A549 (cell line): ENCODE data around the gene SPIRE2. TPM values are rescaled to one million over a fixed set of nuclear protein-coding genes. Genes with fewer than 3 reads are reported as not detected.
A peak's percentile ranks its signal among the peaks of the same experiment; 100 is the strongest.
"Not testable (repeated sequence)": the region's sequence is repeated elsewhere in the genome, so short reads cannot be mapped to it uniquely, and the experiment has no call there.

Source experiments
- ATAC-seq, 2 experiments: fragments of 200-7000 bp in 1 of 2; fragments of >200 bp in 1 of 2; cut with Nextera tagmentation in 1 of 2; cut with Tn5 transposase in 1 of 2; 3 replicates each; pipeline versions ENCODE4 v1.8.0 to v1.9.1; 2018 to 2020; ENCODE audit warnings: mild to moderate bottlenecking in 1 of 2, moderate library complexity in 1 of 2
- CTCF ChIA-PET: fragments of 300-600 bp; sonication (Branson Sonifier 250); formaldehyde crosslinking; extraction: SDS; loops from one replicate; lab custom pipeline; 2021; ENCODE audit warnings: antibody characterized with exemption, inconsistent platforms; lab: Yijun Ruan, JAX
- POLR2A ChIA-PET: fragments of 350-600 bp; formaldehyde crosslinking; extraction: SDS; loops from one replicate; lab custom pipeline; 2021; ENCODE audit warnings: antibody characterized with exemption, inconsistent platforms; lab: Yijun Ruan, JAX
- DNase-seq, 2 experiments: peaks; one replicate each; pipeline versions ENCODE4 v3.0.0 to v3.0.0-alpha.2; 2011 to 2016; ENCODE audit warnings: low read depth in 1 of 2, low spot score in 1 of 2
- FAIRE-seq: peaks from 2 replicates; lab custom pipeline; 2011; peaks lifted over from hg19 to GRCh38; lab: Jason Lieb, UNC
- H3K27ac ChIP-seq, 2 experiments: fragments of >200 bp; sonication (Bioruptor Twin); formaldehyde crosslinking; 3 replicates each; pipeline ENCODE4 v1.5.1; 2016 to 2017
- H3K4me1 ChIP-seq: fragments of >200 bp; sonication (Bioruptor Twin); formaldehyde crosslinking; 3 replicates; pipeline ENCODE4 v1.6.1; 2016
- H3K4me2 ChIP-seq: fragments of >200 bp; sonication (Bioruptor Twin); formaldehyde crosslinking; 3 replicates; pipeline ENCODE4 v1.6.1; 2016
- H3K4me3 ChIP-seq: fragments of >200 bp; sonication (Bioruptor Twin); formaldehyde crosslinking; 3 replicates; pipeline ENCODE4 v1.5.1; 2016
- H3K9me3 ChIP-seq: fragments of >200 bp; sonication (Bioruptor Twin); formaldehyde crosslinking; 3 replicates; pipeline ENCODE4 v1.6.1; 2016
- BHLHE40 ChIP-seq: IDR thresholded peaks from 2 replicates; pipeline ENCODE4 v1.6.1; 2012; ENCODE audit warnings: low read depth, low read length, inconsistent platforms
- CBX8 ChIP-seq: fragments of 200-600 bp; sonication (generic); IDR thresholded peaks from 2 replicates; pipeline ENCODE4 v1.6.1; 2016
- CEBPB ChIP-seq, 2 experiments: fragments of >200 bp in 1 of 2; sonication (Bioruptor Twin) in 1 of 2; formaldehyde crosslinking in 1 of 2; IDR thresholded peaks; 2 replicates each; pipeline ENCODE4 v1.6.1; 2012 to 2016
- CHD2 ChIP-seq: fragments of 150-350 bp; IDR thresholded peaks from 2 replicates; pipeline ENCODE4 v1.6.1; 2014; ENCODE audit warnings: low read length; ENCODE audit not compliant: partially characterized antibody
- E2F6 ChIP-seq: IDR thresholded peaks from 2 replicates; pipeline ENCODE4 v1.6.1; 2012; ENCODE audit warnings: low read depth, borderline replicate concordance
- EHMT2 ChIP-seq: fragments of 200-600 bp; sonication (generic); IDR thresholded peaks from 2 replicates; pipeline ENCODE4 v1.6.1; 2016; ENCODE audit warnings: antibody characterized with exemption, low read depth, mild to moderate bottlenecking, moderate library complexity
- ELK1 ChIP-seq: fragments of 150-350 bp; IDR thresholded peaks from 2 replicates; pipeline ENCODE4 v1.6.1; 2014; ENCODE audit warnings: low read depth, mild to moderate bottlenecking, low read length
- EP300 ChIP-seq, 2 experiments: fragments of >200 bp; sonication (Bioruptor Twin); formaldehyde crosslinking; IDR thresholded peaks; 2 replicates in 1 of 2; 3 replicates in 1 of 2; pipeline ENCODE4 v1.6.1; 2016 to 2017
- FOSL2 ChIP-seq, 2 experiments: fragments of 450-650 bp in 1 of 2; fragments of >200 bp in 1 of 2; sonication (Bioruptor Twin) in 1 of 2; formaldehyde crosslinking; IDR thresholded peaks; 2 replicates each; pipeline versions ENCODE4 v1.5.0 to v1.6.1; 2016 to 2020; ENCODE audit warnings: mild to moderate bottlenecking in 1 of 2, moderate library complexity in 1 of 2
- FOXS1 ChIP-seq: fragments of 250-450 bp; sonication (Bioruptor Pico); IDR thresholded peaks from 2 replicates; pipeline ENCODE4 v1.5.0; 2020; ENCODE audit warnings: mild to moderate bottlenecking, moderate library complexity
- GATA3 ChIP-seq: IDR thresholded peaks from 2 replicates; pipeline ENCODE4 v1.6.1; 2012; ENCODE audit warnings: borderline replicate concordance
- HOXB13 ChIP-seq: fragments of 250-450 bp; sonication (Bioruptor Pico); IDR thresholded peaks from 2 replicates; pipeline ENCODE4 v1.5.0; 2020; ENCODE audit warnings: low read depth, mild to moderate bottlenecking, moderate library complexity
- HOXB5 ChIP-seq: fragments of 250-450 bp; sonication (Bioruptor Pico); IDR thresholded peaks from 2 replicates; pipeline ENCODE4 v1.5.0; 2020; ENCODE audit warnings: mild to moderate bottlenecking, moderate library complexity
- MAFK ChIP-seq: fragments of 450-650 bp; IDR thresholded peaks from 2 replicates; pipeline ENCODE4 v1.6.1; 2014; ENCODE audit not compliant: partially characterized antibody
- MAZ ChIP-seq: fragments of 150-350 bp; IDR thresholded peaks from 2 replicates; pipeline ENCODE4 v1.6.1; 2014; ENCODE audit warnings: antibody characterized with exemption, low read depth, low read length, borderline replicate concordance
- POLR2AphosphoS2 ChIP-seq: conservative IDR thresholded peaks from 2 replicates; pipeline ENCODE4 v1.6.1; 2012; ENCODE audit warnings: low read length, improper control_type of control experiment, inconsistent platforms
- RCOR1 ChIP-seq: fragments of 150-350 bp; IDR thresholded peaks from 2 replicates; pipeline ENCODE4 v1.6.1; 2014; ENCODE audit warnings: antibody characterized with exemption, low read length, low read depth
- RFX5 ChIP-seq: fragments of 450-650 bp; IDR thresholded peaks from 2 replicates; pipeline ENCODE4 v1.7.1; 2014; ENCODE audit warnings: antibody characterized with exemption, mild to moderate bottlenecking, moderate library complexity
- TFCP2L1 ChIP-seq: fragments of 250-450 bp; sonication (Bioruptor Pico); IDR thresholded peaks from 2 replicates; pipeline ENCODE4 v1.5.0; 2021; ENCODE audit warnings: mild to moderate bottlenecking
- WGBS: methylation state at CpG from one replicate; pipeline ENCODE4 v1.1.6; 2017; ENCODE audit errors: missing lambda C conversion rate; 5-methylcytosine and 5-hydroxymethylcytosine counted together
- polyA plus RNA-seq, 4 experiments: library from polyadenylated mRNA; depleted of rRNA in 3 of 4; stranded (reverse); fragments of >200 nt; fragmentation: RNase III in 1 of 4; extraction: RNeasy Plus Mini Kit Qiagen cat#74134 plus additional on column Dnase treatment in 1 of 4; gene quantifications; 2 replicates in 3 of 4; 3 replicates in 1 of 4; pipeline ENCODE4 v1.2.3, GENCODE V29; 2011 to 2017

SPIRE2 gene
- polyA plus RNA-seq, 2 of the 4 experiments (the other 2 are of a cell fraction) = 6.0 to 9.9 TPM

- FAIRE-seq, ATAC-seq, CTCF ChIA-PET, H3K4me3 ChIP-seq, H3K27ac ChIP-seq, H3K4me1 ChIP-seq, H3K4me2 ChIP-seq, POLR2A ChIA-PET, DNase-seq, H3K9me3 ChIP-seq: not testable (repeated sequence)
- TF ChIP-seq CEBPB (IDR thresholded peaks at IDR 0.05) = peak; percentile 38 to 60; a peak in 3 of 4 replicates
- 87% methylated on average over 15 of the region's 16 CpGs for WGBS
Observed at GRCh38 chr16:89806589-89807193, 21.6 kb upstream of the SPIRE2 start.

GRCh38 chr16:89808475-89808874 is 19.8 kb upstream of the SPIRE2 start:
- WGBS = 87% methylated on average over 3 of the region's 4 CpGs
- H3K4me3 ChIP-seq = no peak overlapping the region
- ChIA-PET CTCF (interaction anchor here (1.5 kb wide), 1 partner anchor 52 kb away, joined by 4 read pairs; no protein-coding TSS in a partner anchor), POLR2A (no interaction called here)
- H3K4me1 ChIP-seq = no peaks in the 10 kb centered on the region
- FAIRE-seq (no peak), ATAC-seq (no peak)
- no peaks in the 10 kb centered on the region for H3K9me3 ChIP-seq
- H3K4me2 ChIP-seq = no peak overlapping the region
- TF ChIP-seq EHMT2 = no peak
- TF ChIP-seq MAZ = no peak
- TF ChIP-seq CHD2 = no peak
- no peak for TF ChIP-seq FOXS1 (CRISPR knock-in tag)
- no peak for TF ChIP-seq TFCP2L1 (CRISPR knock-in tag)
- no peak for TF ChIP-seq BHLHE40
- no peak for TF ChIP-seq EP300 (IDR thresholded peaks at IDR 0.05)
- TF ChIP-seq HOXB5 (CRISPR knock-in tag) = no peak
- TF ChIP-seq CBX8 = no peak
- no peak for TF ChIP-seq CEBPB (IDR thresholded peaks at IDR 0.05)
- TF ChIP-seq POLR2AphosphoS2 = no peak
- no peak for TF ChIP-seq HOXB13 (CRISPR knock-in tag)
- no peak for TF ChIP-seq ELK1
- no peak for TF ChIP-seq GATA3
- no peak for TF ChIP-seq RFX5
- TF ChIP-seq, all 56 proteins: peak for 0
- no peak for DNase-seq
- H3K27ac ChIP-seq = no peak overlapping the region

- H3K27ac ChIP-seq = no peak overlapping the region
- H3K4me3 ChIP-seq = no peak overlapping the region
- POLR2A ChIA-PET = no interaction called here
- CTCF ChIA-PET = interaction anchor here (1.4 to 3.1 kb wide), 2 partner anchors 18 to 49 kb away, joined by 4 to 11 read pairs; no protein-coding TSS in a partner anchor
- H3K9me3 ChIP-seq = no peaks in the 10 kb centered on the region
- peaks cover 4% of the 10 kb centered on the region; the same call in 1 of the 3 replicates for H3K4me1 ChIP-seq
- ATAC-seq (no peak), FAIRE-seq (no peak)
- TF ChIP-seq RCOR1 (no peak), BHLHE40 (no peak)
- TF ChIP-seq, all 56 proteins: peak for 0
- no peak for DNase-seq
- WGBS = 85% methylated on average over 2 of the region's 2 CpGs
- no peak overlapping the region for H3K4me2 ChIP-seq
Observed at GRCh38 chr16:89811321-89811720, 17.0 kb upstream of the SPIRE2 start.

GRCh38 chr16:89815639-89816348 is 12.5 kb upstream of the SPIRE2 start:
- peak overlapping the region; percentile 92 for H3K4me3 ChIP-seq
- ATAC-seq (peak; percentile 12 to 55), DNase-seq (peak in 1 of 2 experiments; percentile 38), FAIRE-seq (no peak)
- H3K4me1 ChIP-seq = peaks cover 4% of the 10 kb centered on the region; the same call in 1 of the 3 replicates
- 7% methylated on average over 32 of the region's 65 CpGs for WGBS
- CTCF ChIA-PET = interaction anchor here (0.6 to 1.7 kb wide), 5 partner anchors 23 to 110 kb away, joined by 3 to 4 read pairs (median 3); no protein-coding TSS in a partner anchor
- peak overlapping the region; percentile 93 to 98 for H3K27ac ChIP-seq
- H3K4me2 ChIP-seq = peak overlapping the region; percentile 70
- POLR2A ChIA-PET = interaction anchor here (0.8 kb wide), 1 partner anchor 58 kb away, joined by 3 read pairs; the partner anchor contains the start of gene TCF25
- H3K9me3 ChIP-seq = no peaks in the 10 kb centered on the region
- TF ChIP-seq E2F6 = peak; percentile 27; the same call in 1 of the 2 replicates
- TF ChIP-seq FOSL2 (IDR thresholded peaks at IDR 0.05) = no peak
- TF ChIP-seq FOSL2 (CRISPR knock-in tag; IDR thresholded peaks at IDR 0.05) = no peak
- TF ChIP-seq MAFK = no peak

- POLR2A ChIA-PET, ATAC-seq, H3K4me1 ChIP-seq, H3K9me3 ChIP-seq, DNase-seq, H3K4me2 ChIP-seq, FAIRE-seq, H3K27ac ChIP-seq, H3K4me3 ChIP-seq: not testable (repeated sequence)
- 93% methylated on average over 14 of the region's 14 CpGs for WGBS
- CTCF ChIA-PET = interaction anchor here (2.6 kb wide), 1 partner anchor 42 kb away, joined by 13 read pairs; no protein-coding TSS in a partner anchor
Observed at GRCh38 chr16:89818851-89819403, 9.3 kb upstream of the SPIRE2 start.

GRCh38 chr16:89819448-89819847 is 8.8 kb upstream of the SPIRE2 start:
- ATAC-seq, CTCF ChIA-PET, POLR2A ChIA-PET, FAIRE-seq, H3K4me3 ChIP-seq, H3K4me2 ChIP-seq, DNase-seq, H3K9me3 ChIP-seq, H3K4me1 ChIP-seq, H3K27ac ChIP-seq: not testable (repeated sequence)
- WGBS = 96% methylated on average over 8 of the region's 8 CpGs
